NCI-H2081 treated with DMSO at 0.1 percent for 48 hours (cell line): ENCODE data around the gene CCL8.

ENCODE experiments used
- DNase-seq: peaks from one replicate; lab custom pipeline; 2025; lab: John Stamatoyannopoulos, UW

Gene CCL8

GRCh38 chr17:34367486-34368195 is 48.4 kb downstream of the CCL8 start:
- DNase-seq = no peak

- DNase-seq = no peak
Observed at GRCh38 chr17:34368196-34368945, 49.1 kb downstream of the CCL8 start.

- DNase-seq = no peak
Observed at GRCh38 chr17:34368946-34369500, 49.8 kb downstream of the CCL8 start.

- DNase-seq = no peak
Observed at GRCh38 chr17:34369571-34369970, 50.3 kb downstream of the CCL8 start.

GRCh38 chr17:34370376-34370996 is 51.3 kb downstream of the CCL8 start:
- no peak for DNase-seq

GRCh38 chr17:34370997-34371395 is 51.8 kb downstream of the CCL8 start:
- DNase-seq = no peak
